ENCODE results near the gene MRGPRE. TPM values are rescaled to one million over a fixed set of nuclear protein-coding genes. Genes with fewer than 3 reads are reported as not detected.

The MRGPRE gene
- total RNA-seq, 1 donor from 2014 or later = not detected

DNA sequence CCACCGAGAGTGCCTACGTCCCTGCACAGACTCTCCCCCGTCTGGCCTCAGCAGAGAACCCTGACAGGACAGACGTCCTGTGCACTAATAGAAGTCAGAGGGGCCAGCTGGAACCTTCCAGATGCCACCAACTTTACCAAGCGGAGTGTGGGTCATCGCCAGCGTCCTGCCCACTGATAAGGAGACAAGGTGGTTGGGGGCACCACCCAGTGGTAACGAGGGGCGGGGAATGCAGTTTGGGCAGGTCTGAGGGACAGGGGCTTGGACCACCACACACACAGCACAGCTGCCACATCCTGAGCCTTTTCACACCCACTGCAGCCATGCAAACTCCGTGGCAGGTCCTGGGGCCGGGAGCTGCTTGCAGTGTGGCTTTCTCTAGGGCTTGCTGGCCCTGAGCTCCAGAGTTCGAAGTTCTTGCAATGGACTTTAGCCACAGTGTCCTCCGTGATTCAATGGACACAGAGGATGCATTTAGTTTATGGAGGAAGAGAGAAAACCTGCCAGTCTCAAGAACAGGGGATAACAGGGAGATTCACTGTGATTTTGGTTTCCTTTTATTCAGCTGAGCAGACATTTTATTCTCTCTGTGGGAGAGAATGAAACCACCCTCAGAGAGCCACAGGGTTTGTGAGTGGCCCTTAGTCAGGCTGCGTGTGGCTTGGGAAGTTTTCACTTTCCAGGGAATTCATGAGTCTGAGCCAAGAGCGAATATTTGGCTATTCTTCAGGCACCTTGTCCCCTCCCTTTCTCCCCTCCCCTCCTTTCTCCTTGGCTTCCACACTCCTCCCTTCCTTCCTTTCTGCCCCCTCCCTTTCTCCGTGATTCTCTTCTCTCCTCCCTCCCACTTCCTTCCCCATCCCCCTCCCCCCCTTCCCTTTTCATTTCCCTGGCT lies 26.7 kb downstream of the MRGPRE start:
- H3K27me3 ChIP-seq (ENCODE audit: control insufficient read depth, insufficient read depth, low read length) = peaks cover 30% of the 10 kb centered on the region
- no peak for DNase-seq (ENCODE audit: low read depth)
- TF ChIP-seq, protein P1, sequence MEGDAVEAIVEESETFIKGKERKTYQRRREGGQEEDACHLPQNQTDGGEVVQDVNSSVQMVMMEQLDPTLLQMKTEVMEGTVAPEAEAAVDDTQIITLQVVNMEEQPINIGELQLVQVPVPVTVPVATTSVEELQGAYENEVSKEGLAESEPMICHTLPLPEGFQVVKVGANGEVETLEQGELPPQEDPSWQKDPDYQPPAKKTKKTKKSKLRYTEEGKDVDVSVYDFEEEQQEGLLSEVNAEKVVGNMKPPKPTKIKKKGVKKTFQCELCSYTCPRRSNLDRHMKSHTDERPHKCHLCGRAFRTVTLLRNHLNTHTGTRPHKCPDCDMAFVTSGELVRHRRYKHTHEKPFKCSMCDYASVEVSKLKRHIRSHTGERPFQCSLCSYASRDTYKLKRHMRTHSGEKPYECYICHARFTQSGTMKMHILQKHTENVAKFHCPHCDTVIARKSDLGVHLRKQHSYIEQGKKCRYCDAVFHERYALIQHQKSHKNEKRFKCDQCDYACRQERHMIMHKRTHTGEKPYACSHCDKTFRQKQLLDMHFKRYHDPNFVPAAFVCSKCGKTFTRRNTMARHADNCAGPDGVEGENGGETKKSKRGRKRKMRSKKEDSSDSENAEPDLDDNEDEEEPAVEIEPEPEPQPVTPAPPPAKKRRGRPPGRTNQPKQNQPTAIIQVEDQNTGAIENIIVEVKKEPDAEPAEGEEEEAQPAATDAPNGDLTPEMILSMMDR (IDR thresholded peaks at IDR 0.05; ENCODE audit: insufficient read depth, low read length, severe bottlenecking) = no peak
- H3K36me3 ChIP-seq (ENCODE audit: control insufficient read depth, insufficient read depth, low read length) = no peaks in the 10 kb centered on the region
- FAIRE-seq = no peak
- no peak overlapping the region for H3K4me3 ChIP-seq (ENCODE audit: low read depth, low read length)

DNA sequence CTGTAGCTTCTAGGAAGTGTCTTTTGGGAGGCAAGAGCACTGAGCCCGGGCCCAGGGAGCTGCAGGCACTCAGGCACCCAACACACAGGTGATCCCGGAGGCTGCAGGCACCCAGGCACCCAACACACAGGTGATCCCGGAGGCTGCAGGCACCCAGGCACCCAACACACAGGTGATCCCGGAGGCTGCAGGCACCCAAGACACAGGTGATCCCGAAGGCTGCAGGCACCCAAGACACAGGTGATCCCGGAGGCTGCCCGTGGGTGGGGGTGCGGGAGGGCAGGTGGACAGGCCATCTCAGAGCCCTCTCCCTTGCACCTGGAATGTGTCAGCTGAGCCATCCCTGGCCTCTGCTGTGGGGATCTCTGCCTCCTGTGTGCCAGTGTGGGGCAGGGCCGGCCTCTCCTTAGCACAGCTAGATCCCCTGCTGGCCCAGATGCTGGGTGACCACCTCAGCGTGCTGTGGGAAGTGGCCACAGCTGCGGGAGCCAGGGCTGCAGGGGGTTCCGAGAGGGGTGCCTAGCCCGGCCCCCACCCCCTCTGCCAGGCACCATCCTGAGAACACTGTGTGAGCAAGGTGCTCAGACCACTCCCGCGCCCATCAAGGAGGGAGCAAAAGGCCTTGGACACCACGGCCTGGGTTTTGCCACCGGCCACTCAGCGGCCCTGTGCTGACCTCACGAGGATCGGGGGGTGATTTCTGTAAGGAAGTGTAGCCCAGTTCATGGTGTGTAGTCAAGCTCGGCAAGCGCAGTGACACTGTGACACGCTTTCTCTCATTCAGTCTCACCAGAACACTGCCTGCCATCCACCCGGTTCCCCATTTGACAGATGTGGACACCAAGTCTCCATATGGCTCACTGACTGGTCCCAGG lies 27.8 kb downstream of the MRGPRE start:
- no peak for FAIRE-seq

GRCh38 chr11:3203221-3204043 lies 28.8 kb downstream of the MRGPRE start:
- no peak for FAIRE-seq
- TF ChIP-seq, protein P1 (IDR thresholded peaks at IDR 0.05; ENCODE audit: insufficient read depth, low read length, severe bottlenecking) = no peak
- no peak for DNase-seq (ENCODE audit: low read depth)

More for the DNA sequence above, 27.8 kb downstream of the MRGPRE start:
- Histone ChIP-seq H3K36me3 (ENCODE audit: control insufficient read depth, insufficient read depth, low read length) (no peaks in the 10 kb centered on the region), H3K4me3 (ENCODE audit: low read depth, low read length) (no peak overlapping the region), H3K27me3 (ENCODE audit: control insufficient read depth, insufficient read depth, low read length) (peaks cover 30% of the 10 kb centered on the region)
- TF ChIP-seq, protein P1 (IDR thresholded peaks at IDR 0.05; ENCODE audit: insufficient read depth, low read length, severe bottlenecking) = no peak
- DNase-seq (ENCODE audit: low read depth) = no peak

DNA sequence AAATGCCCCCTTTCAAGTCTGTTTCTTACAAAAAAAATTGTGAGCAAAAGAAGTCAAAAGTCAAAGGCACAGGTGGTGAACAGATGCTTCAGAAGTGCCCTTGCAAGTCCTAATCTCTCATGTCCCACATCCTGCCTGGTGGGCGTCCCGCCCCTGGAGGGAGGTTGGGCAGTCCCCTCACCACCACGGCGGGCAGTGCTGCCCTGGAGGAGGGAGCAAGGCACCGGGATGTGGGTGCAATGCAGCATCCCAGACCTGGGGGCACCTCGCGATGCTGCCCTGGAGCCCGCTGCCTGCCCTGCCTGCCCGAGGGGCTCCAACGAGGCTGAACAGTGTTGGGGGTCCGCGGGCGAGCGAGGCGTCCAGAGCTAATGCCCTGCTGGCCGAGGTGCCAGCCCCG lies 29.5 kb downstream of the MRGPRE start:
- Histone ChIP-seq H3K27me3 (ENCODE audit: control insufficient read depth, insufficient read depth, low read length) (peaks cover 30% of the 10 kb centered on the region), H3K36me3 (ENCODE audit: control insufficient read depth, insufficient read depth, low read length) (no peaks in the 10 kb centered on the region), H3K4me3 (ENCODE audit: low read depth, low read length) (no peak overlapping the region)
- no peak for FAIRE-seq
- TF ChIP-seq, protein P1 (IDR thresholded peaks at IDR 0.05; ENCODE audit: insufficient read depth, low read length, severe bottlenecking) = no peak
- DNase-seq (ENCODE audit: low read depth) = no peak

More at GRCh38 chr11:3203221-3204043, 28.8 kb downstream of the MRGPRE start:
- Histone ChIP-seq H3K27me3 (ENCODE audit: control insufficient read depth, insufficient read depth, low read length) (peaks cover 30% of the 10 kb centered on the region), H3K4me3 (ENCODE audit: low read depth, low read length) (no peak overlapping the region), H3K36me3 (ENCODE audit: control insufficient read depth, insufficient read depth, low read length) (no peaks in the 10 kb centered on the region)

- TF ChIP-seq, protein P1 (IDR thresholded peaks at IDR 0.05; ENCODE audit: insufficient read depth, low read length, severe bottlenecking) = no peak
- H3K36me3 ChIP-seq (ENCODE audit: control insufficient read depth, insufficient read depth, low read length) = no peaks in the 10 kb centered on the region
- no peak overlapping the region for H3K4me3 ChIP-seq (ENCODE audit: low read depth, low read length)
- H3K27me3 ChIP-seq (ENCODE audit: control insufficient read depth, insufficient read depth, low read length) = peaks cover 32% of the 10 kb centered on the region
- DNase-seq (ENCODE audit: low read depth) (no peak), FAIRE-seq (no peak)
Measured at GRCh38 chr11:3202305-3202704, 29.9 kb downstream of the MRGPRE start.

All from bronchial epithelial cell (primary cell).